Measurements from ENCODE around the gene SLC44A5.

GRCh38 chr1:75366595-75366994, 244.3 kb downstream of the SLC44A5 start:
- TF ChIP-seq POLR2A (IDR thresholded peaks at IDR 0.05; ENCODE audit: low read depth, low read length) (no peak), POLR2AphosphoS5 (IDR thresholded peaks at IDR 0.05; ENCODE audit: low read depth, low read length) (no peak), TAF1 (IDR thresholded peaks at IDR 0.05; ENCODE audit: borderline replicate concordance, low read depth, low read length) (no peak)
